Measurements from ENCODE around the gene NECAB3.
"Not testable (repeated sequence)": the region's sequence is repeated elsewhere in the genome, so short reads cannot be mapped to it uniquely, and the experiment has no call there.

The NECAB3 gene

GRCh38 chr20:33674294-33675135 is at the start of gene NECAB3:
TSS of gene NECAB3 (minus strand) at chr20:33674428. CDS start at chr20:33674352, 76 bp downstream.
- DNase-seq: peak; percentile 70

- DNase-seq: no peak
Measured at GRCh38 chr20:33721391-33722140, 47.3 kb upstream of the NECAB3 start.

- peak; percentile 100 for DNase-seq
Measured at GRCh38 chr20:33719989-33720709, 45.9 kb upstream of the NECAB3 start, which contains the start of gene PXMP4. TSS of gene PXMP4 (minus strand) at chr20:33720310. CDS start at chr20:33720207, 103 bp downstream.

- DNase-seq: no peak
Measured at GRCh38 chr20:33719277-33719988, 45.2 kb upstream of the NECAB3 start.

- no peak for DNase-seq
Measured at GRCh38 chr20:33716498-33716897, 42.3 kb upstream of the NECAB3 start.

GRCh38 chr20:33713865-33714367 is 39.7 kb upstream of the NECAB3 start:
- no peak for DNase-seq

- DNase-seq: no peak
Measured at GRCh38 chr20:33711446-33711738, 37.2 kb upstream of the NECAB3 start.

GRCh38 chr20:33710681-33711445 is 36.6 kb upstream of the NECAB3 start:
- no peak for DNase-seq

- no peak for DNase-seq
Measured at GRCh38 chr20:33709905-33710541, 35.8 kb upstream of the NECAB3 start.

- DNase-seq: no peak
Measured at GRCh38 chr20:33709398-33709797, 35.2 kb upstream of the NECAB3 start.

- DNase-seq: no peak
Measured at GRCh38 chr20:33707668-33708067, 33.4 kb upstream of the NECAB3 start.

GRCh38 chr20:33704197-33704924 is 30.1 kb upstream of the NECAB3 start:
- no peak for DNase-seq

- DNase-seq: no peak
Measured at GRCh38 chr20:33703498-33704137, 29.4 kb upstream of the NECAB3 start.

GRCh38 chr20:33702861-33703260 is 28.6 kb upstream of the NECAB3 start:
- DNase-seq: peak; percentile 68

GRCh38 chr20:33701629-33702450 is 27.6 kb upstream of the NECAB3 start:
- no peak for DNase-seq

GRCh38 chr20:33700696-33701441 is 26.6 kb upstream of the NECAB3 start:
- DNase-seq: not testable (repeated sequence)

GRCh38 chr20:33698966-33699365 is 24.7 kb upstream of the NECAB3 start:
- DNase-seq: not testable (repeated sequence)

GRCh38 chr20:33697129-33697528 is 22.9 kb upstream of the NECAB3 start:
- DNase-seq: no peak

All from NCI-H1105 treated with DMSO at 0.1 percent for 48 hours (cell line).